RKO (cell line): Measurements from ENCODE around the gene SELENOI.
"Not testable (repeated sequence)": the region's sequence is repeated elsewhere in the genome, so short reads cannot be mapped to it uniquely, and the experiment has no call there.

Experiments
- DNase-seq: peaks from one replicate; pipeline ENCODE4 v3.0.0-alpha.2; 2016; ENCODE audit warnings: low spot score

The SELENOI gene

GRCh38 chr2:26345545-26346453 is at the start of gene SELENOI:
SELENOI (plus strand) TSS chr2:26346143; CDS start chr2:26346233, 90 bp downstream.
- DNase-seq: peak; percentile 99

GRCh38 chr2:26297061-26297460 is 48.9 kb upstream of the SELENOI start:
- DNase-seq: no peak

GRCh38 chr2:26298286-26298637 is 47.7 kb upstream of the SELENOI start:
- no peak for DNase-seq

GRCh38 chr2:26298638-26299393 is 47.1 kb upstream of the SELENOI start:
- no peak for DNase-seq

- no peak for DNase-seq
These were observed 46.4 kb upstream of the SELENOI start for GRCh38 chr2:26299471-26300101.

GRCh38 chr2:26300234-26300925 is 45.6 kb upstream of the SELENOI start:
- no peak for DNase-seq

GRCh38 chr2:26302846-26303245 is 43.1 kb upstream of the SELENOI start:
- no peak for DNase-seq

- DNase-seq: not testable (repeated sequence)
These were observed 40.8 kb upstream of the SELENOI start for GRCh38 chr2:26305094-26305493.

- no peak for DNase-seq
These were observed 40.4 kb upstream of the SELENOI start for GRCh38 chr2:26305540-26305939.

GRCh38 chr2:26309921-26310320 is 36.0 kb upstream of the SELENOI start:
- DNase-seq: no peak

GRCh38 chr2:26312471-26312870 is 33.5 kb upstream of the SELENOI start:
- no peak for DNase-seq

- no peak for DNase-seq
These were observed 32.5 kb upstream of the SELENOI start for GRCh38 chr2:26313446-26313845.

GRCh38 chr2:26314243-26314642 is 31.7 kb upstream of the SELENOI start:
- DNase-seq: no peak

GRCh38 chr2:26316041-26316440 is 29.9 kb upstream of the SELENOI start:
- peak; percentile 9 for DNase-seq

- no peak for DNase-seq
These were observed 29.1 kb upstream of the SELENOI start for GRCh38 chr2:26316845-26317244.

GRCh38 chr2:26317377-26318105 is 28.4 kb upstream of the SELENOI start:
- DNase-seq: no peak

- DNase-seq: no peak
These were observed 27.0 kb upstream of the SELENOI start for GRCh38 chr2:26318950-26319349.

GRCh38 chr2:26324479-26324878 is 21.5 kb upstream of the SELENOI start:
- not testable (repeated sequence) for DNase-seq

- no peak for DNase-seq
These were observed 21.0 kb upstream of the SELENOI start for GRCh38 chr2:26324903-26325302.

GRCh38 chr2:26325851-26326250 is 20.1 kb upstream of the SELENOI start:
- peak; percentile 11 for DNase-seq

GRCh38 chr2:26326514-26326913 is 19.4 kb upstream of the SELENOI start:
- DNase-seq: no peak
